ENCODE data around the gene UBALD2.
"Not testable (repeated sequence)": the region's sequence is repeated elsewhere in the genome, so short reads cannot be mapped to it uniquely, and the experiment has no call there.

Gene UBALD2

DNA sequence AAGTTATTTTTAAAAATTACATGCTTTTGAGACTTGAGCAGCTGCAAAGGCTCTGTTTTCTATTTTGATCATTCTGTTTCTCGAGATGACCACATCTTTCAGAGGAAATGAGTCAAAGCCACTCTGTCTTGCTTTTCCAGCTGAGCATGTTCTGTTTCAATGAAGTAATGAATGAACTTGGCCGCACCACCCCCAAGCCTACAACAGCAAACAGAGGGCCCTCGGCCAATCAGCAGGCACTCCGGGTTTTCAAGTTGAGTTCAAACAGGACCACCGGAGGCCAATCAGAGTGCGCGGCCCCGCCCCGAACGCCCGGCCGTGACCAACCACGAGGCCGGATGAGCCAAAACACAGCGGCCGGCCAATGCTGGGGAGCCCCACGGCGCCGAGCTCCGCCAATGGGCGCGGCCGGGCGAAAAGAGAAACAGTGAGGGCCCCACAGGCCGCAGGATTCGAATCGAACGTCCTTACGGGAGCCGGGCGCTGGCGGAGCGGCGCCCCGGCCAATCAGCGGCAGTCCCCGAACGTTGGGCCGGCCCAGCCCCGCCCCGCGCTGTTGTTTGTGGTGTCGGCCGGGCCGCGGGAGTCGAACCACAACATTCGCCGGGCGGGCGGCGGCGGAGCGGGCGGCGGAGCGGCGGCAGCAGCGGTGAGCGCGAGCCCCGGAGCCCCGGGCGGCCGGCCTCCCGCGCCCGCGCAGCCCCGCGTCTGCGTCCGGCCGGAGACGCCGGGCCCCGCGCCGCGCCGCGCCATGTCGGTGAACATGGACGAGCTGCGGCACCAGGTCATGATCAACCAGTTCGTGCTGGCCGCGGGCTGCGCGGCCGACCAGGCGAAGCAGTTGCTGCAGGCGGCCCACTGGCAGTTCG, at the start of gene UBALD2:
UBALD2 (plus strand) TSS at position 594 of the 869 bp plus-strand sequence; CDS start at position 752, 158 bp downstream.
- peak; percentile 99 for DNase-seq

DNA sequence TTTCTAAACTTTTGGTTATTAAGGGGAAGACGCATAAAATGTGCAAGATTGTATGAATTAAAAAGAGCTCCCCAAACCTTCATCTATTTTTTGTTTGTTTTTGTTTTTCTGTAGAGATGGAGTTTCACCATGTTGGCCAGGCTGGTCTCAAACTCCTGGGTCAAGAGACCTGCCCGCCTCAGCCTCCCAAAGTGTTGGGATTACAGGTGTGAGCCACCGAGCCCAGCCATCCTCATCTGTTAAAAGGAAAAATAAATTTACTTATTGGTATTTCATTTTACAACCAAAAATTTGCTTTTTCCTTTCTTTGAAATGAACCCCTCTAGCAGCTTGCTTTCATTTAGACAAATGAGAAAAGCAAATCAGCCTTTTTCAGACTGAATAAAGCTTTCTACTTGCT, 48.1 kb upstream of the UBALD2 start:
- DNase-seq = no peak

DNA sequence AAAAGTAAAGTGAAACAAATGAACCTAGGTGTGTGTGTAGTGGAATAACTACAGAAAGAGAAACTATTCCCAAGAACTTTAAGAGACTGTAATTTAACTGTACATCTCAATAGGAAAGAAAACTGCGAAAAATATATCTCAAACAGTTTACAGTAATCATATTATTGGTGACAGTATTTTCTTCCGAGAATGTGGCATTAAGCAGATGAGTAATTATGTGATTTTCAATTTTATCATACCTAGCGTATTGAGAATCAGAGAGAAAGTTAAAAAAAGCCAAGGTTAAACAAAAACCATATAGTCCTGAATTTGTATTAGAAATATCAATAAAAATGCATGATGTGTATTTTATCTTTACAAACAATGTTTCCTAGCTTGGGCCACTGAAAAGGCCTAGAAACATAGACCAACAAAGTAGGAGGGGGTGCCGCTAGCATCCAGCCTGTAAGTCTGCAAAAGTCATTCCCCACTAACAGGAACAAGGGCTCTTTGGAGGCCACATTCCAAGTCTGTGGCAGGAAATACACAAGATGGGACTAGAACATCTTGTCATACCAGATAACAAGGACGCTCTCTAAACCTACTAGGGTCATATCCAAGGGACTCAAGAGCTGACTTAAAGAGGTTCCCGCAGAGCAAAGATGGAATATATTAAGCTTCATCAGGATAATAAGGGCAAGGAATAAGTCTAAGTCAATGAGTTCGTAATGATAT, 45.3 kb upstream of the UBALD2 start:
- DNase-seq = no peak

DNA sequence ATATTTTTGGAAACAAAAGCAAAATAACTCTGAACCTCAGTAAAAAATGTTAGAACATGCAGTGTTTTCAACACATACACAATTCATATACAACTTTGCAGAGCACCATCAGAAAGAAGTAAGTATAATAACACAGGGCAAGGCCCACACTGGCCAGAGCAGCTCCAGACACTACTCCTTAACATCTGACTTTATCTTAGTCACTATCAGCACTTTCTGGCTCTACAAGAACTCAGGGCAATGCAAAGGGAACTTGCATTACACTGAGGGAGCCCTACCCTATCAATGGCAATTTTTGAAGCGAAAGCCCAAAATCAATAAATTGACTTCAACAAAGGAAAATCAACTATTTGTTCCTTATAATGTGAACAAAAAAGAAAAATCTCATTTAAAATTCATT, 41.3 kb upstream of the UBALD2 start:
- DNase-seq = no peak

DNA sequence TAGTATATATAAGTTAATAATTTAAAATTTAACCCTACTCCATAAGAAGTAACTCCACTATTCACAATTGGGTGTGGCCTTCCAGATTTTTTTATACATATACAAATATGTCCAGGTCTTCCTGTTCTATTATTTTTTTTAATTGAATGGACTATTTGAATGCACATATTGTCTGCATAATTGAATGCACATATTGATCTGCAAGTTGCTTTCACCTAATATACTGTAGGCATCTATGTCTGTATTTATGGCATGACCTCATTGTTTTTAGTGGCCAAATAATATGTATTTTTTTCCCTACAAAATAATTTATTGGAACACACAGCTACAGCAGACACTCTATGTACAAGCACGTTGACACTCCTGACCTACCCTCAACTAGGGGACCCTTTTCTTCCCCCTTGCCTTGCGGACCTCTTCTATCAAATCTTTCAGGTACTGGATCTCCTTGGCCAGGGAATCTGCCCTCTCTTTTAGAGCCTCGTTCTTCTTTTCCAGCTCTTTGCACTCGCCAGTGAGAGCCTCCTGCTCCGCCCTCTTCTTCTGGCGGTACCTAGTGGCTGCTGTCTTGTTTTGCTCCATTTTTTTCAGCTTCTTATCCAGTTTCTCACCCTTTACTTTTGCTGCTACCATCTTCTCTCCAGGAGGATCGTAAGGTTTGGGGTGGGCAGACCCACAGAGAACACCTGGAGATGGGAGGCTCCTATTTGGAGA, 39.6 kb upstream of the UBALD2 start:
- not testable (repeated sequence) for DNase-seq

DNA sequence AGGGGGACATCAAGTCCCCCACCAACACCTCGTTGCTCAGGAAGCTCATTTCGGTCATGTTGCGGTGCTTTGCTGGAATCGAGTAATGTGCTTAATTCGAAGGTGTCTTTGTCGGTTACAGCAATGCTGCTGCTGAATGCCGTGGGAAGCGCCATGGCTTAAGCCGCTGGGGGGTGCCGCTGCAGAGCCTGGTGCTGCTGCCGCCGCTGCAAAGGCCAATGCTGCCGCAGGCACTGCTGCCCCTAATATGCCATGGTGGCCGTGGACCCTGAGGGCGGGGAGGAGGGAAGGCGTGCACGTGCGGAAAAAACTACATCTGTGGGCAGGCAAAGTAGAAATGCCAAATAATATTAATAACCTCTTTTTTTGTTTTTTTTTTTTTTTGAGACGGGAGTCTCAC, 38.4 kb upstream of the UBALD2 start:
- DNase-seq = not testable (repeated sequence)

DNA sequence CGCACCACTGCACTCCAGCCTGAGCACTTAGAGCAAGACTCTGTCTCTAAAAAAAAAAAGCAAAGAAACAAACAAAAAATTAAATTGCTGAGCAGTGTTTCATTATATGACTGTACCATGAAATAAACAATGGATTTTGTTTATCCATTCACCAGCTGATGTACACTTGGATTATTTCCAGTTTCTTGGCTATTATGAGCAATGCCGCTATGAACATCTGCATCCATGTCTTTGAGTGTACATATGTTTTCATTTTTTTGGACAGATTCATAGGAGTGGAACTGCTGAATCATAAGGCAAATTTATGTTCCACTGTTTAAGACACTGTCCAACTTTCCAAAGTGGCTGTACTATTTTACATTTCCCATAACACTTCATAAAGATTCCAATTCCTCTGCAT, 32.8 kb upstream of the UBALD2 start:
- DNase-seq = no peak

DNA sequence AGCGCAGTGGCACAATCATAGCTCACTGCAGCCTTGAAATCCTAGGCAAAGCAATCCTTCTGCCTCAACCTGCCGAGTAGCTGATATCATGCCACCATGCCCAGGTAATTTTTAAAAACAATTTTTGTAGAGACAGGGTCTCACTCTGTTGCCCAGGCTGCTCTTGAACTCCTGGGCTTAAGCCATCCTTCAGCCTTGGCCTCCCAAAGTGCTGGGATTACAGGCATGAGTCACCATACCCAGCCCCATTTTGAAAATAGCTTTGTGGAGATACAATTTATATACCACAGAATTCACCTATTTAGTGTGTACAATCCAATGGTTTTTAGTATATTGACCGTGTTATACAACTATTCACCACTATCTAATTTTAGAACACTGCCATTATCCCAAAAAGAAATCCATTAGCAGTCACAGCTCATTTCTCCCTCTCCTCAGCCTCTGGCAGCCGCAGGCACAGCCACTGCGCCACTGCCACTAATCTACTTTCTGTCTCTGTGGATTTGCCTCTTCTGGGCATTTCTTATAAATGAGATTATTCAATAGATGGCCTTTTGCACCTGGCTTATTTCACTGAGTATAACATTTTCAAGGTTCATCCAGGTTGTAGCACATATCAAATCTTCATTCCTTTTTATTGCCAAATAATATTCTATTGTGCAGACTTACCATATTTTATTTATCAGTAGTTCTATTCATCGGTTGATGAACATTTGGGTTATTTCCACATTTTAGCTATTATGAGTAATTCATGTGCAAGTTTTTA, 31.4 kb upstream of the UBALD2 start:
- DNase-seq = no peak

DNA sequence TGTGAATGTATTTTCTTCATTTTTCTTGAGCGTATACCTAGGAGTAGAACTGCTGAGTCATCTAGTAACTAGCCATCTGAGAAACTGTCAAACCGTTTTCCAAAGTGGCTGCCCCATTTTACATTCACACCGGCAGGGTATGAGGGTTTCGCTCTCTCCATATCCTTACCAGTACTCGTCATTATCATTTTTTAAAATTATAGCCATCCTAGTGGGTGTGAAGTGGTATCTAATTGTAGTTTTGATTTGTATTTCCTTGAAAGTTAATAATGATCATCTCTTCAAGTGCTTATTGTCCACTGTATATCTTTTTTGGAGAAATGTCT, 30.8 kb upstream of the UBALD2 start:
- DNase-seq = no peak

DNA sequence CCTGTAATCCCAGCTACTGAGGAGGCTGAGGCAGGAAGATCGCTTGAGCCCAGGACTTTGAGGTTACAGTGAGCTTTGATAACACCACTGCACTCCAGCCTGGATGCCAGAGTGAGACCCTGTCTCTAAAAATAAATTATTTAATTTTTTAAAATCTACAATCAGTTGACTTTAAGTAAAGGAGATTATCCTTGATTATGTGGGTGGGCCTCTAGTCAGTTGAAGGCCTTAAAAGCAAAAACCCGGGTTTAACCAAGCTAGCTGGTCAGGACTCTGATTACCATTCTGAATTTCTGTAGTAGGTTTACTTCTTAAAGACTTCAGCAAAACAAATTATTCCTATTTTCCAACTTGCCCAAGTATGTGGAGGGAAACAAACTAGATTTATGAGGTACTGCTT, 29.3 kb upstream of the UBALD2 start:
- DNase-seq = no peak

DNA sequence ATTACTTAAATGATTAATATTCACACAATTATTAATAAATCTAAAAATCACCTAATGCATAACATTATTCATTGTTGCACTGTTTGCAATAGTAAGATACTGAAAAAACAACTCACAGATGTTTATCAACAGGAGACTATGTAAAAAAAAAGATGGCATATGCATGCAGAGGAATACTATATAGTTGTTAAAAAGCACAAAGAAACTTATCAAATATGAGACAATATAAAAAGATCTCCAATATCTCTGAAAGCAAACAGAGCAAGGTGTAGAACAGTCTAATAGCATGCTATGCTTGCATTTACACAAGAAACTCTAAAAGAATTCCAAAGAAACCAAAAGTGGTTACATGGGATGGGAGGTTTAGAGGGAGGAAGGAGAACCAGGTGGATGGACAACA, 28.5 kb upstream of the UBALD2 start:
- no peak for DNase-seq

DNA sequence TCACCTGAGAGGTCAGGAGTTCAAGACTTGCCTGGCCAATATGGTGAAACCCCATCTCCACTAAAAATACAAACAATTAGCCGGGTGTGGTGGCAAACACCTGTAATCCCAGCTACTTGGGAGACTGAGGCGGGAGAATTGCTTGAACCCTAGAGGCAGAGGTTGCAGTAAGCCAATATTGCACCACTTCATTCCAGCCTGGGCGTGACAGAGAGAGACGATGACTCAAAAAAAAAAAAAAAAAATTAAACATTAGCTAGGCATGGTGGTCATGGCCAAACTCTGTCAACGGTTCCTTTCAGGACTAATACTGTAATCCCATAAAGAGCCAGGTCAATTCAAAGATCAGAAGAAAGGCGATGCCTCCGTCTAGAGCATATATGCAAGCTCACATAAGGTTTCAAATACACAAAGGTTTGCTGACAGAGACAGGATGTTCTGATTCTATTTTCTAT, 27.3 kb upstream of the UBALD2 start:
- DNase-seq = no peak

DNA sequence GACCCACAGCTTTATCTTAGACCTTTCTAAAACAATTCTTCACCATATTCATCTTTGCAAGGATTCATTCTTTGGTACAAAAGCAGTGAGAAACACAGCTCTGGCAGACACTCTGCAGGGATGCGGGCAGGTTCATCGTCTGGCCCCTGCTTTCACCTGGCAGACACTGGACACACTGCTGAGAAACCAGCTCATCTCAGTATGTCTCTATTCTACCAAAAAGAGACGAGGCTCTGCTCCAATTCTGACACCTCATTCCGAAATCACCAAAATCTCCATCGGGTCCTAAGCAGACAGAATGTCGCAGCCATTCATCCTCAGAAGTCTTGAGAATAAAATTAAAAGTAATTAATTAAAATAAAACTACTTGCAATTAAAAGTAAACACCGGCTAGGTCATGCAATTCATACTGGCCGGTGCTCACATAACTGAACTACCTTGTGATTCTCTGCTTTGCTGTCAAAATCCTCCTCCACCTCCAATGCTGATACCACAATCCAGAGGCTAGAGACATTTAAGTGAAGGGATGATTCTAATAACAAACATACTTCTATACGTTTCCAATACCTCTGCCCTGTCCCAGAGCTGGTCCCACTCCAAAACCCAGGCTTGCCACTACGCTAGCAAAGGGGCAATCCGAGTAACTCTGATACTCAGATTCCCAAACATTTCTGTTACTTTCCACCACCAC, 26.2 kb upstream of the UBALD2 start:
- no peak for DNase-seq

DNA sequence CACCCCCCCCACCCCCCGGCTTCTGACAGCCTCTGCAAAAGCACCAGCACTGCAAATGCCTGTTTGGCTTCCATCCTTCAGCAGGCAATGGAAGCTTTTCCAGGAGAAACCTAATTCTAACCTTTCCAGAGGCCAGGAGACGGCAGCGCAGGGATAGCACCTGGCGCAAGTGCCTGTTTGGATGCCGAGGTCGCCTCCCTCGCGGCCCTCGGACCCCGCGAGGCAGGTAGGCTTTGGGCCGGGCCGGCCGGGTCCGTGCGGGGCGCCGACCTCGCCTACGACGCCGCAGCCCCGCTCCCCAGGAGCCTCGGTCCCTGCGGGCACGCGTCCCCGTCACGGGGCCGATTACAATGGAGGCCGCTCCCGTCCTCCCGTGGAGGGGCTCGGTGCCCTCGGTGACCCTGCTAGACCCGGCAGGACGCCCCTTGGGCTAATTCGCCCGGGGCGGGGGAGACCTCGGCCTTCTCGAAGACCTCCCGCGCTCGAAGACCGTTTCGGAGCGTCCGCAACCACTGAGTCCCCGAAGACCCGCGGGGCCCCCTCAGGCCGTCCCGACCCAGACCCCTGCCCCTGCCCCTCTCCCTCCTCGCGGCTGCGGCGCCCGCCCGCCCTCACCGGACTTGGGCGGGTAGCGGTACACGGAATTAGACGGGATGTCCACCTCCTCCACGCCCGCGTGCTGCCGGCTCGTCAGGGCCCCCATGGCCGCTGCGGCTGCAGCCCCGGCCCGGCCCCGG, 25.4 kb upstream of the UBALD2 start:
- DNase-seq = peak; percentile 21

DNA sequence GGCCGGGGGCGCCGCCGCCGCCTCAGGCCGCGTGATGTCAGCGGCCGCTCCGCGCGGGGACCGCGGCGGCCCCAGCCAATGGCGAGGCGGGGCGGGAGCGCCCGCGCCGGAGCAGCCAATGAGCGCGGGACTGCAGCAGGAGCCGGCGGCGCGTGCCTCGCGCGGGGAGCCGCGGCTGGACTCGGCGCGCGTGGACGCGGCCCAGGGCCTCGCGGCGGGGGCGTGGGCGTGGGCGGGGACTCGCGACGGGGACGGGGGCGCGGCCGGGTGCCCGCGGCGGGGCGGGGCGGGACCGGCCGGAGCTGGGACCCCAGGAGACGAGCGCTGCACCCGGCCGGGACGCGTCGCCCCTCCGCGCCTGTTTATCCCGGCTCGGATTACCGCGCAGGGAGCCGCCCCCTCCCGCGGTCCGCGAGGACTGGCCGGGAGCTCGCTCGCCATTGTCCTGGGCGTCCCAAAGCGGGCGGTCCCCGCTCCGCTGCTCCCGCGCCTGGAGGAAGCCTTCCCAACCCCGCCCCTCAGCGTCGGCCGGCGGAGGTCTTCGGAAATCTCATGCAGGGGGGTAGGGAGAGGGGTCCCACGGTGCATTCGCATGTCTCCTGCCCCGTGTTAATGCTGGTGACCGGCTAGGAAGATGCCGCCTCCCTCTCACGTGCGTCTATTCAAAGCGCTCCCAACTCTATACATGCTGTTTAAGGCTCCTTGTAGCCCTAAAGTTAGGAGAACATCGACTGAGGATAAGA, 24.5 kb upstream of the UBALD2 start, which contains the start of gene RNF157:
RNF157 (minus strand) TSS at position 33 of the 743 bp plus-strand sequence. CDS start 253 bp downstream, outside the sequence.
- DNase-seq = peak; percentile 71

DNA sequence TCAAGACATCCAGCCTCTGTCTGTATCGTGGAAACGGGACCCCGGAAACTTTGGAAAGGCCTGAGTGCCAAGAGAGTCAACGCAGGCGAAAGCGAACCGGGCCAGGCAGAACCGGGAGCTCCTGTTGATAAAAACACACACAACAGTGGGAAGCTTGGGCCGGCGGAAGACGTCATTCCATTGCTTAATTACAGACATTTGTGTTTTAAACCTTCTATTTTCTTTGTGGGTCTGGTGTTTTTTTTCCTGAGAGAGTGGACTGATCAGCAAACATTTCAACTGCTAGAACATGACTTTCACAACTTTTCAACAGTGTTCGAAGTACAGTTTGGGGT, 24.0 kb upstream of the UBALD2 start:
- DNase-seq = no peak

DNA sequence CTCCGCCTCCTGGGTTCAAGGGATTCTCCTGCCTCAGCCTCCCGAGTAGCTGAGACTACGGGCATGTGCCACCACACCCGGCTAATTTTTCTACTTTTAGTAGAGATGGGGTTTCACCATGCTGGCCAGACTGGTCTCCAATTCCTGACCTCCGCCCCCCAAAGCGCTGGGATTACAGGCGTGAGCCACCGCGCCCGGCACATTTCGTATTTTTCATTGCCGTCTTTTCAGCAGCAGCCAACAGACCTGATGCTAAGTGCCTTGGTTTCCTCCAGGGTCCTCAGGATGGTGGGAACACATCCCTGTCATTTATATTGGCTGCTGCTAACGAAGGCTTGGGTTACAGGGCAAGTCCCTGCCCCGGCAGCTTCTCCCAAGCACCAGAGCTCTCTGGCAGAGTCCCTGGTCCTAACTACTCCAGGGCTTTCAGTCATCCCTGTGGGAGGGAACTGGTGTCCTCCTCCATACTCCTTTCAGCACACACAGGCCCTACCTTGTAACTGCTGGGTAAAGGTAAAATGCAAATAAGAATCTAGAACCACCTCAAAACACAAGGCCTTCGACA, 23.4 kb upstream of the UBALD2 start:
- no peak for DNase-seq

DNA sequence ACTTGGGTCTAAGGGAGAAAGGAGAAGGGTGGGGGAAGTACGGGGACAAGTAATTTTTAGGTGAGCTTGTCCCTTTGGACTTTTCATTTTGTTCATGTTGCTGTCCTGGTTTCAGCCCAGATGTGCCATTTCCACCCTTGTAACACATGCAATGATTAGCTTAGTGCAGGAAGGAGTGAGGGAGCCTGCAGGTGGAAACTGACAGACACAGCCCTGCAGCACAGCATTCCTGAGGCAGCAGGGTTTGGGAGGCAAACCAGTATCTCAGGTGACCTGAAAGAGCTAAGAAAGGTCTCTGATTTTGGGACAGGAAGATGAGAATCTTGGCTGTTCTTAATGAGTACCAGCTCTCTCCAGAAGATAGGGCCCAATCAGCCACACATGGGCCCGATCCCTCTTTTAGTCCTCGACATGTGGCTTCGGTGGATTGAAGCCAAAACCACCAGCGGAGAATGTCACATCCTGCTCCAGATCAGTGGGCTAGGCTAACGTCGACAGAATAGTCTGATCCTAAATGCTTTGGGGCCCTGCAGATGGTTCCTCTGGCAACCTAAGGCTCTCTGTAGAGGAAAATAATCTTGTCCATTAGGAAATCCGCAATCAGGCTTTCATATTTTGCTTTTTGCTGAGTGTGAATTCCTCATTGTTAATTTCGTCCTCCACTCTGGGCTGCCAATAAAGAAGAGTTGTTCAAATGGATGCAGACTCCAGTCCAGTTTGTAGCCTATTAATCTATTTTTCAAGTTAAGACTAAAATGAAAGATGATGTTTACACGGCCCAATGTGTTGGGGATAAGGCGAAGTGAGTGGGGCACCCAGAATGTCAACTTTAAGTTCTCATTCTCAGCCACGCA, 21.1 kb upstream of the UBALD2 start:
- no peak for DNase-seq

DNA sequence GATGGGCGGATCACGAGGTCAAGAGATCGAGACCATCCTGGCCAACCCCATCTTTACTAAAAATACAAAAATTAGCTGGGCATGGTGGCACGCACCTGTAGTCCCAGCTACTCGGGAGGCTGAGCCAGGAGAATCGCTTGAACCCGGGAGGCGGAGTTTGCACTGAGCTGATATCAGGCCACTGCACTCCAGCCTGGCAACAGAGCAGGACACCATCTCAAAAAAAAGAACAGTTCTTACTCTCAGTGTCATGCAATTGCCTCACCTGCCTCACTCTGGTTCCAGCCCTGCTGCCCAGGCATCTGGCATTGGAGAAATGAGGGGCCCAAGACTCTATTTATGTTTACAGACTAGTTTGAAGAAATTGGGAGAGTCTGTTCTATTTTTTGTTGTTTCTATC, 20.4 kb upstream of the UBALD2 start:
- not testable (repeated sequence) for DNase-seq
